Measurements from ENCODE around the gene RS1. TPM values are rescaled to one million over a fixed set of nuclear protein-coding genes. Genes with fewer than 3 reads are reported as not detected.

The RS1 gene
- total RNA-seq, 4 donors from 2014 or later, result not detected

DNA sequence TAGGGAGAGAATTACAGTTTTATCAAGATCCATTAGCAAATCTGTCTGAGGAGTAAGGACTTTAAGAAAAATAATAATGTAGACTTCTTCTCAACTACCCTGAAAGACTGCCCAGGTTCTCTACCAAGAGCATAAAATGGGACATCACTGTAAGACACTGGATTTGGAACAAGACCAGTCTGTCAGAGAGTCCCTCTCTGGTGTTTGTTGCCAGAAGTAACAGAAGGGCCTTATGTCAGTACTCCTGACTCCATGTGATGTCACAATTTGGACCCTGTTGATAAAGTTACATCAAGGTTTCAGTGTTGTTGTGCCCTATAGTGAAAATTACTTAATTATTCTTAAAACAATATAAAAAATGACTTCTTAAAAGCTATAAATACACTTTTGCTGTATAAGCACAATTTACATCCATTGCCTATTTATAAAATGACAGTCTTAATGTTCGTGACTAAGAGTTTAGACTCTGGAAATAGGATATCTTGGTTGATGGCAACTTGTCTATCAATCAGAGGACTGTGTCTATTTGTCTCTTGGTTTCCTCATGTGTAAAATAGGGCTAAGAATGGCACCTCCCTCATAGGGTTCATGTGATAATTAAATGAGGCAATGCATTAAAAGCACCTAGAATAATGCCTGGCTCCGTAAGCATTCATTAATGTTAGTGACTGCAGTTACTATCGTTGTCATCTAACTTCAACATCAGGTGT lies 57.8 kb downstream of the RS1 start:
- H3K9me3 ChIP-seq, result no peaks in the 10 kb centered on the region
- H3K27me3 ChIP-seq, result no peaks in the 10 kb centered on the region
- TF ChIP-seq POLR2A (IDR thresholded peaks at IDR 0.05), result no peak
- no peak for TF ChIP-seq EP300 (IDR thresholded peaks at IDR 0.05)
- TF ChIP-seq, protein P1, sequence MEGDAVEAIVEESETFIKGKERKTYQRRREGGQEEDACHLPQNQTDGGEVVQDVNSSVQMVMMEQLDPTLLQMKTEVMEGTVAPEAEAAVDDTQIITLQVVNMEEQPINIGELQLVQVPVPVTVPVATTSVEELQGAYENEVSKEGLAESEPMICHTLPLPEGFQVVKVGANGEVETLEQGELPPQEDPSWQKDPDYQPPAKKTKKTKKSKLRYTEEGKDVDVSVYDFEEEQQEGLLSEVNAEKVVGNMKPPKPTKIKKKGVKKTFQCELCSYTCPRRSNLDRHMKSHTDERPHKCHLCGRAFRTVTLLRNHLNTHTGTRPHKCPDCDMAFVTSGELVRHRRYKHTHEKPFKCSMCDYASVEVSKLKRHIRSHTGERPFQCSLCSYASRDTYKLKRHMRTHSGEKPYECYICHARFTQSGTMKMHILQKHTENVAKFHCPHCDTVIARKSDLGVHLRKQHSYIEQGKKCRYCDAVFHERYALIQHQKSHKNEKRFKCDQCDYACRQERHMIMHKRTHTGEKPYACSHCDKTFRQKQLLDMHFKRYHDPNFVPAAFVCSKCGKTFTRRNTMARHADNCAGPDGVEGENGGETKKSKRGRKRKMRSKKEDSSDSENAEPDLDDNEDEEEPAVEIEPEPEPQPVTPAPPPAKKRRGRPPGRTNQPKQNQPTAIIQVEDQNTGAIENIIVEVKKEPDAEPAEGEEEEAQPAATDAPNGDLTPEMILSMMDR (IDR thresholded peaks at IDR 0.05), result no peak
- no peak overlapping the region for H3K27ac ChIP-seq
- H3K36me3 ChIP-seq, result peaks cover 0 to 20% (median 0%) of the 10 kb centered on the region in 3 donors
- no peaks in the 10 kb centered on the region for H3K4me1 ChIP-seq
- DNase-seq (ENCODE audit: low spot score in 2 of 2), result no peak
- WGBS, 2 donors, result 87 to 96% methylated on average over 3 of the region's 3 CpGs
- no peak overlapping the region for H3K4me3 ChIP-seq

DNA sequence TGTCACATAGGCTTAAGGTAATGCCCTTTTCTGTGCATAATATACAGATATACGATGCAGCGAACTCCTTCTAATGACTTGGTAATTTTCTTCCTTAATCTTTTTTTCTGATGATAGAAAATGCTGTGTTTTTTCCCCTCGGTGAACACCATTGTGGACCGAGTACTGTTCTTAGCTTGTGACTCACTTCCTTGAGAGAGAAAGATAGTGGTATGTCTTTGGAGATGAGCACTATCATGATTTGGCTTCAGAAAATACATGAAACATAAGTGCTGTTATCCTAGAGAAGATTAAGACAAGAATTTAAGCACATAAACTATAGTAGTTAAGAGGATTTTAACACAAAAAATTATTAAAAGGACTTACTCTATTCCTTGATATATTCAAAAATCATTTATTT lies 63.9 kb downstream of the RS1 start:
- no peaks in the 10 kb centered on the region for H3K4me1 ChIP-seq
- no peak overlapping the region for H3K27ac ChIP-seq
- no peaks in the 10 kb centered on the region for H3K9me3 ChIP-seq
- no peaks in the 10 kb centered on the region for H3K27me3 ChIP-seq
- H3K36me3 ChIP-seq, result peaks cover 0 to 31% (median 0%) of the 10 kb centered on the region in 3 donors
- DNase-seq (ENCODE audit: low spot score in 2 of 2), result no peak
- WGBS, 2 donors, result 77 to 87% methylated on average over 4 of the region's 4 CpGs
- H3K4me3 ChIP-seq, result no peak overlapping the region
- TF ChIP-seq POLR2A (IDR thresholded peaks at IDR 0.05), result no peak
- TF ChIP-seq EP300 (IDR thresholded peaks at IDR 0.05), result no peak
- TF ChIP-seq, protein P1 (IDR thresholded peaks at IDR 0.05), result no peak

DNA sequence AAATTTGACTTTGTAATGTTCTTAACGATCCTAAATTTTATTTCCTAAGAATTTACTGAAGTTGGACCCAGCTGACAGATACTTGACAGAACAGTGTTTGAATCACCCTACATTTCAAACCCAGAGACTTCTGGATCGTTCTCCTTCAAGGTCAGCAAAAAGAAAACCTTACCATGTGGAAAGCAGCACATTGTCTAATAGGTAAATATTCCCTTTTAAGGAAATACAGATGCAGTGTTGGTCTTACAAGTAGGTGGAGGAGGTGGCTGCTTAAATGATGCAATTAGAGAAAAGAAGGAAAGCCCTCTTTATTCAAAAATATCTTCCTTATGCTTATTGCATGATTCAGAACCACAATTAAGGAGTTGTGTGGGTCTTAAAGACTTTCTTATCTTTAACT lies 73.5 kb downstream of the RS1 start:
- 74 to 76% methylated on average over 2 of the region's 2 CpGs for WGBS, 2 donors
- no peak overlapping the region for H3K27ac ChIP-seq
- DNase-seq (ENCODE audit: low spot score in 2 of 2), result no peak
- no peaks in the 10 kb centered on the region for H3K4me1 ChIP-seq
- TF ChIP-seq, protein P1 (IDR thresholded peaks at IDR 0.05), result no peak
- no peak for TF ChIP-seq EP300 (IDR thresholded peaks at IDR 0.05)
- TF ChIP-seq POLR2A (IDR thresholded peaks at IDR 0.05), result no peak
- no peaks in the 10 kb centered on the region for H3K27me3 ChIP-seq
- H3K9me3 ChIP-seq, result no peaks in the 10 kb centered on the region
- H3K4me3 ChIP-seq, result no peak overlapping the region
- H3K36me3 ChIP-seq, result peaks cover 0 to 9% (median 0%) of the 10 kb centered on the region in 3 donors

DNA sequence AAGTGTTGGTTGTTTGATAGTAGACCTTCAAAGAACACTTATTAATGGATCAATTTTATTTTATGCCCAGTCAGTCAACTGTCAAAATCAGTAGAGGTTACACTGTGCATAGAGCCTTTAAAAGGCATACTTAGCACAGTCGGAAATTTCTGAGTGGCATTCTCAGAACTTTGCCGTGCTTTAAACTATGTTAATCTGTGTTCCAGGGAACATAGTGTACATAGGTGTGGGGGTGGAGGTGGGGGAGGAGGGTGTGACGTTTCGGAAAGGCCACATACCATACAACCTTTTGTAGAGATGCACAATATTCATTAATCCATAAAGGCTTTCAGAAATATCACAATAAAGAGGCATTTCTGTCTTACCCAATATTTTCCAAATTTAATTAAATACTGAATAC lies 75.8 kb downstream of the RS1 start:
- Histone ChIP-seq H3K36me3 (peaks cover 0 to 9% (median 0%) of the 10 kb centered on the region in 3 donors), H3K27ac (peak overlapping the region in 1 of 4 donors; percentile 41), H3K9me3 (no peaks in the 10 kb centered on the region), H3K4me3 (no peak overlapping the region), H3K4me1 (no peaks in the 10 kb centered on the region), H3K27me3 (no peaks in the 10 kb centered on the region)
- 59 to 63% methylated on average over 4 of the region's 4 CpGs for WGBS, 2 donors
- TF ChIP-seq, protein P1 (IDR thresholded peaks at IDR 0.05), result no peak
- TF ChIP-seq EP300 (IDR thresholded peaks at IDR 0.05) (no peak), POLR2A (IDR thresholded peaks at IDR 0.05) (no peak)
- DNase-seq (ENCODE audit: low spot score in 2 of 2), result no peak

DNA sequence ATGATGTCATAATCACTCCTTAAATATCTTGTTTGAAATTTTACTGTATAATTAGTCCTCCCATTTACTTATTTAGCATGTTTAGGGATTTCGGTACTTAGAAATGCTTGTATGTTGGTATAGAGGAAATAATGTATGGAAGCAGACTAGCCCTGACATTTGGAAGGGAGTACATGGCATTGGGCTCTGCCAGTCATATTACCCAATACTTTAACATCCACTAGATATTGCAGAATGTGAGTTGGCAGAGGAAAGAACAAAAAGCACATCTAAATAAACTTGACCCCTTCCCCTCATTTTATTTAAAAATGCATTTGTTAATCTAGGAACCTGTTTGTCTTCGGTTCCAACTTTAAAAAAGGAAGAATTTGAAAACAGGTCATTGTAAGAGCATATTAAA lies 77.8 kb downstream of the RS1 start:
- no peak for DNase-seq (ENCODE audit: low spot score in 2 of 2)
- TF ChIP-seq POLR2A (IDR thresholded peaks at IDR 0.05), result no peak
- no peak for TF ChIP-seq EP300 (IDR thresholded peaks at IDR 0.05)
- TF ChIP-seq, protein P1 (IDR thresholded peaks at IDR 0.05), result no peak
- no peaks in the 10 kb centered on the region for H3K9me3 ChIP-seq
- no peak overlapping the region for H3K27ac ChIP-seq
- H3K4me1 ChIP-seq, result no peaks in the 10 kb centered on the region
- peaks cover 0 to 4% (median 0%) of the 10 kb centered on the region in 3 donors for H3K36me3 ChIP-seq
- no peak overlapping the region for H3K4me3 ChIP-seq
- 81 to 98% methylated on average over 2 of the region's 2 CpGs for WGBS, 2 donors
- H3K27me3 ChIP-seq, result no peaks in the 10 kb centered on the region
